ENCODE results near the gene SLCO2A1.

The SLCO2A1 gene

DNA sequence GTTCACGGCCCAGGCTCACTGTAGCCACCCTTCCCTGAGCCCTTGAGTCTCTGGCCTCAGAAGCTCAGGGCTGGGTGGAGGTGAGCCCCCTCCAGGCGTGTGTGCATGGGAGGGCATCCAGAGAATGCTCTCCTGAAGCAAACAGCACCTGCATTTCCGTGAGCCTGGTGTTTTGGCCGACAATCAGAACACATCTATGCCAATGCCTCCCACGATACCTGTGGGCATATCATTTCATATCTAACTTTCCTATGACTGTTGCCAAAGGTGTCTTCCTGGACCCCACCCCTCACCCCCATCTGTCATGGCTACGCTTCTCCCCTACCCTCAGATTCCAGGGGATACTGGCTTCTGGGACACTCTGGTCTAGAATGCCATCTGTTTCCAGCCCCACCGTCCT is 80.7 kb downstream of the SLCO2A1 start:
- DNase-seq (ENCODE audit: low spot score) = no peak

DNA sequence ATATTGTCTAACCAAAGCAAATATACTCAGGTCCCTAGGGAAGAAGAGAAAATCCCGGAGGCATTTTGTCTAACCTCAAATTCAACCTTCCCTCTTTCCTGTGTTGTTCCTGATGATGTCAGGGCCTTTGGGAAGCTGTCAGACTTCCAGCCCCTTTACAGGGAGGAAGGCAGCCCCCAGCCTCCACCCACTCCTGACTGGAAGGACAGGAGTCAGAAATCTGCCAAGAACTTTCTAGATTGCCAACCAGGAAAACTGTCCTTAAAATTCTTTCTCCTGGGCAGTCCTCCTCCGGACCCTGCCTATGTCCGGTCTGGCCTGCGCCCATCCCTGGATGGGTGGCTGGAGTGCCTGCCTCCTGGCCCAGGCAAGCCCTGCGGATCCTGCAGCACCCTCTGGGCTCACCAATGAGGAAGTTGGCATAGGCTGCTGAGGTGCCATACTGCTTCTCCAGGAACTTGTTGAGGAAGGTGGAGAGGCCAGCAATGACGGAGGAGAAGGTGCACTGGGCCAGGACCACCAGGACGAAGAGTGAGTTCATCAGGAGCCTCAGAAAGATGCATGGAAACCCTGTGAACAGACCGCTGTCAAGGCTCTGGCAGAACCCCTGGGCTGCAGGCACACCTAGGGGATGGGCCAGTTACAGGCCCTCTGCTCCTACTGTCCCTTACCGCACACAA is 81.5 kb downstream of the SLCO2A1 start:
- no peak for DNase-seq (ENCODE audit: low spot score)

DNA sequence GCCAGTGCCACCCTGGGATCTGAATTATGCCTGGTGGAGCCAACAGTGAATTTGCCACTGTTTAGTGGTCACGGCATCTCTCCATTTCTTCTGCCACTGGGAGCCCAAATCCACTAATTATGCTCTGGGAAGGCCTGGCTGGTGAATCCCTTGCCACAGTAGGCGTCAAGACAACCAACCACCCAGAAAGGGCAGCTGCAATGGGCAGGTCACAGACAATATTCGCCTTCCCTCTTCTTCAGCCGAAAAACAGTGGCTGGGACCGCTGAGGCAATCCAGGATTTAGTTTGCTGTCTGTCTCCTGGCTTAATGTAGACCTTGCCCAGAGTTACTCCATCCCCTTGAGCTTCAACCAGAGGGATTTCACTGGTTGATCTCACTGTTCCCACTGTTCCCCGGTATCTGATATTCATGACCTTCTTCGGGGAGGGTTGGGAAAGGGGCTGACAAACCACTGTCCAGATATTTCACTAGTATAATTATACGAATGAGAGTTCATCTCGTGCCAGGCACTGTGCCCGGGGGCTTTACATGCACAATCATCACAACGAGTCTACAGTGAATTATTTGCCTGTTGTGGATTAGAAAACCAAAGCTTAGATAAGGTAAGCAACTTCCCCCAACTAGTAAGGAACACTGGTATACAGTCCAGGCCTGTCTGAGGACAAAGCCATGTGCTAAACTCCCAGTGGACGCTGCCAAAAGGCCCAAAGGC is 84.2 kb downstream of the SLCO2A1 start:
- no peak for DNase-seq (ENCODE audit: low spot score)

DNA sequence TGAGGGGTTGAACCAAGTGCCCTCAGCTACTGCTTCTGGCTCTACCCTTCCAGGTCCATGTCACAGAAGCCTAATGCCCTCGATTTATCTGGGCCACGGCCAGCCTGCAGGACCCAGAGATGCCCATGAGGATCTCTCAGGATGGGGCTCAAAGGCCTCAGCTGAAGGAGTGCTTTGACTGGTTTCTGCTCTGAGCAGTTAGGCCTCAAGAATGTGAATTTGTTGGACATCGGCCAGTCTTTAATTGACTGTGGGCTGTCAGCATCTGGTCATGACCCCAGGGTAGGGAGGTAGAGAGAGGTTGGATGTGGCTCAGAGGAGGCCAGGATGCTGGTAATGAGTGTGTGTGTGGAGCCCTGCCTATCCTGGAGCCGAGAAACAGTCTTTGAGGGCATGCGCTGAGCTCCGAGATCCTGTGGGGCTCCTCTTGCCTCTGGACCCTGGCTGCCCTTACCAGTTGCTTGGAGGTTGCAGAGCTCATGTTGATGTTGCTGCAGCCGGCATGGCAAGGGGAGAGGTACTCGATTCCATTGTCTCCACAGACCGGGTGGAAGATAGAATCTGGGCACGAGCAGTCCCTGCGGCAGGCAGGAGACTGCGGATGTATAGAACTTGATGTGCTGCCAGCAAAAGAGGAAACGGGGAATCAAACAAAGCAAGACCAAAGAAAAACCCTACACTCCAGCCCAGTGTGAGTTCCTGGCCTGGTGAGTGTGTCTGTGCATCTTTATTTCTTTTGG is 84.9 kb downstream of the SLCO2A1 start:
- DNase-seq (ENCODE audit: low spot score) = no peak

DNA sequence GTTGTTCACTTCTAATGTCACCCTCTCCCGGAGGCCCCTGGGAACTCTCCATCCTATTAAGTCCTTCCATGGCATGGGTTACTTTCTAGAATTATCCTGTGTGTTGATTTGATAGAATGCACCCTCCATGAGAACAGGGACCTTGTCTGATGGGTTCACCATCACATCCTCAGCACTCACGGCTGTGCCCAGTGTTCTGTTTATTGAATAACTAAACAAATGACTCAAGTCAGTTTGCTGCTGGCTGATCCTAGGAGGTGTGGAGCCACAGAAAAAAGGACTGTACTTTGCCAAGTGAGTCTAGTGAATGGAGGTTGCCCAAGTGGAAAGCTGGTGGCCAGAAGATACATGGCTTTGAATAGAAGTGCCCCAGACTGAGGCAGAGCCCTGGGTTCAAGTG is 85.5 kb downstream of the SLCO2A1 start:
- DNase-seq (ENCODE audit: low spot score) = no peak

DNA sequence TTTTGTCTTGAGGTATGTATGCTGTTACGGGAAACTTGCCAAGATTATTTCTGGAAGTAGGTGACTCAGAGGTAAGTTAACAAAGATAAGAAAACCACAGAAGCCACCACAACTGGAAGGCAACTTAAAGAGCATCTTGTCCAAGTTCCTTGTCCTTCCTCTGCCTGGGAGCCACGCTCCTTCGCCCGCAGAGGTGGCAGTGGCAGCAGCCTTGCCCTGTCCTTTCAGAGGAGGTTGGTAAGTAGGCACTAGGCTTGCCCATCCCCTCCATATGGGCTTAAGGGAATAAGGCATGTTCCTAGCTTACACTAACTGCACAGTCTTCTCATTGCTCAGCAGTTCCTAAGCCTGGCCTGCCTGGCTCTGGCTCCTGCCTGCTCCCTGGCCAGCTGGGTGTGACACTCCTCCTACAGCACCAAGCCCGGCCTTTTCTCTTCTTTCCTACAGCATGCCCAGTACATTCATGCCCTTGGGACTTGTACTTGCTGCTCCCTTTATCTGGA is 86.0 kb downstream of the SLCO2A1 start:
- DNase-seq (ENCODE audit: low spot score) = no peak

DNA sequence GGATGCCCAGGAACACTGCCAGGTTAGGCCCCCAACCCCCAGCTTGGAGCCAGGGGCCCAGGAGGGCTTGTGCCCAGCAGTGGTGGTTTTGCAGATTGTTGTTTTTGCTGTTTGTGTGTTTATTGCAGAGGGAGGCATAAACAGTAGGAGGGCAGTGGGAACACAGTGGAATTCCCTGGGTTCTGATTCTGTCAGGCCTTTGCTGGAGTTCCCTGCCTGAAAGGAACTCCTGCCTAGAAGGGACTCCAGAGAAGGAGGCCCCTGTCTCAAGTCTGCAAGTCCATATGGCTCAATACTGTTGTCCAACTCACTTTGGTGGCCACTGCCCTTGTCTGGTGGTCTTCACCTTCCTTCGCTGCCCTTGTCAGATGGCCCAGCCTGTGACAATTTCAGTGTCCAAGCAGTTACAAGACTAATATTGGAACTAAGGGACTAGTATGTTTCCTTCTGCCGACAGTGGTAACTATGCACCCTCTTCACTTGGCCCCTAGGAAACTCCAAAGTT is 86.6 kb downstream of the SLCO2A1 start:
- DNase-seq (ENCODE audit: low spot score) = no peak

DNA sequence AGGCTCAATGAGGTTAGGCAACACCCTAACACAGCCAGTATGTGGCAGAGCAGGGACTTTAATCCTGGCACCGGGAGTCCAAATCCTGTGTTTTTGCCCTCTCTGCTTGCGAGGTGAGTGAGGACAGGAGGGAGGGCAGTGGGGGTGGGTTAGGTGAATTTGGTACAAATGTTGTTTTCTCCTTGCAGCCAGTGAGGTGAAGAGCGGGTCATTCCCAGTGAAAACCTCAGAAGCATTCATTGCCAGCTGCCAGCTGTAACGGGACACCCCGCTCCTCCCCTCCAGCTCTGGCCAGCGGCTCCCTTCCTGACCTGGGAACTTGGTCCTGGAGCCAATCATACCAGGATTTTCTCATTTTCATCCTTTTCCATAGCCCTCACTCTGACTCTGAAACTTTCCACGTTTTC is 88.3 kb downstream of the SLCO2A1 start:
- DNase-seq (ENCODE audit: low spot score) = no peak

DNA sequence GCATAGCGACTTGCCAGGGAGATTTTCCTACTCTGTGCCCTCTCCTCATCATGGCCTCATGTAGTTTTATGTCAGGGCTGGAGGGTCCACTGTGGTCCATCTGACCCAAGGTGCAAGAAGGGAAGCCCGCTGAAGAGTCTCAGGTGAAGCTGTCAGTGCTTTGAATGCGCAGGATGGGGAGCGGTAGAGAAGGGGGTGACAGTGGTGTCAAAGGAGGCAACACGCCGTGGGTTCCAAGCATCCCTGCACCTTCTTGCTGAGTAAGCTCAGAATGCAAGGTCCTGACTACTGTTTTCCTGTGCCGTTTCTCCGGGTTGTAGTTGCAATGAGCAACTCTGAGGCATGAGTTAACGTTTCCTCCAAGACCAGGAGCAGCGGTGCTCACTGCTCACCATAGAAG is 89.2 kb downstream of the SLCO2A1 start:
- DNase-seq (ENCODE audit: low spot score) = no peak

DNA sequence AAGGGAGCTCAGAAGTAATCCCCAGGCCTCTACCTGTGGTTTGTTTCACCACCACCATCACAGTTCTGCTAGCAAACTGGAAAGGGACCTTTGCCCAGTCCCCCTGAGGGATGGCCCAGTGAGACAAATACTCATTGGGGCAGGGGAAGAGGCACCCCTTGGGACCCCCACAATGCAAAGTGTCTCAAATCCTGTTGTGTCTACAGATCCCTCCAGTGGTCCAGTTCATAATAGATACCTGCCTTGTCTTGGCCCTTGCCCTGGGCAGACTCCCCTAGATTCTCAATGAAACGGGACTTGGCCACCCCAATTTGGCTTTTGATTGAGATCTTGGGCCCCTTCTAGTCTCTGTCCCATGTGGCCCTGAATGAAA is 90.3 kb downstream of the SLCO2A1 start:
- DNase-seq (ENCODE audit: low spot score) = no peak

DNA sequence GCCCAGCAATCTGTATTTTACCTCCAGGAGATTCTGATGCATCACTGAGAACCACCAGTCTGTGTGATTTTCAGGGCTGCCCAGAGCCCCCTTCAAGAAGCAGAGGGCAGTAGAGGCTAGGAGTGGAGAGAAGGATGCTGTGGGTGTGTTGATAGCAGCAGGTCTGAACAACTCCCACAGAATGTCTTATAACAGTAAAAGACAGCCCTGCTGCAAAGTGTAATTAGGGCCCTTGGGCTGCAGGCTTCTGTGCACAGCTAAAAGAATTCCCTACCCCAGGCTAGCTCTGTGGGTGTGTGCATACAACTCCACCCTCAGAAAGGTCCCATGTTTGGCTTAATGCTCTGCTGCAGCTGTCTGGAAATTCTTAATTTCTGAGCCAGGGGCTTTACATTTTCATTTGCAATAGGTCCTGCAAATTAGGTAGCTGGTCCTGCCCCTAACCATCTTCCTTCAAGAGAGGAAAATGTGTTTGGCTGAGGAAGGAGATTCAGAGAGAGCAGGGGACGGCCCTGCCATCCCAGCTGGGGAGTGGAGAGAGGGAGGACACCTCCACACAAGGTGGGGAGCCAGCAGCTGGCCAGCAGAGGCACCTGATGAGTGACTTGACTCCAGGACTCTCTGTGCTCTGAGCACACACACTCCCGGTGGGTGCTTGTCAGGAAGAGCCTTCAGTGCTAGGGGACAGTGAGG is 90.8 kb downstream of the SLCO2A1 start:
- no peak for DNase-seq (ENCODE audit: low spot score)

DNA sequence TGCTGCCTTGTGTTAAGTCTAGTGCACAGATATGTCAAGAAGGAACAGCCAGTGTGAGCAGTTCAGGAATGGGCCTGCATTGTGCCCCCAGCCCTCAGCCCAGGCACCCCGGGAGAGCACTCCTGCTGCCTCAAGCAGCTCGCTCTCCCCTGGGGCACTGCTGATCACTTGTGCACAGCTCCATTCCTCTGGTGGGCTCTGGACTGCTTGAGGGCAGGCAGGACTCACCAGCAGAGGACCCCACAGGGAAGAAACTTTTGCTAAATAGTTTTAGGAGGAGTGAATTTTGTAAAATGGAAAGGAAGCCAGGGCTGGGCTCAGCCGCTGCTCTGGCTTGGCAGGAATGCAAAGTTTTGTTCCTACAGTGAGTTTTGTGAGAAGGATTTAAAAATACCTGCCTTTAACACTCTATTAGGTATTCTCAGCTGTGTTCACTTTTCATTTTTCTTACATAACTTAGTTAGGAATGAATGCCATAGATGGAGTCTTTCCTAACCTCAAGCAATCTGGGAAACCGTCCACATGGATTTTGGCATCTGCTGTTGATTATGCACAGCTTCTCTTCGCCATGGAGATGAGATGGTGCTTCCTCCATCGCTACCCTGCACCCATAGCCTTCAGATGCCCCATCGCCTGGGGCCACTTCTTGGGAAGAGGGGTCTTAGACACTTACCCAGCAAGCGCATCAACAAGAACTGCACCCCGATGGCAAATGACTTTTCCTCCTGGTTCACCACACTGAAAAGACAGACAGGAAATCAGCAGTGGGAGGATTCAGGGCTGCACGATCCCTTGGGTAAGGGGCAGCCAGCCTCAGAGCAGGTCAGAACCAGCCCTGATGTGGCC is 91.7 kb downstream of the SLCO2A1 start:
- no peak for DNase-seq (ENCODE audit: low spot score)

DNA sequence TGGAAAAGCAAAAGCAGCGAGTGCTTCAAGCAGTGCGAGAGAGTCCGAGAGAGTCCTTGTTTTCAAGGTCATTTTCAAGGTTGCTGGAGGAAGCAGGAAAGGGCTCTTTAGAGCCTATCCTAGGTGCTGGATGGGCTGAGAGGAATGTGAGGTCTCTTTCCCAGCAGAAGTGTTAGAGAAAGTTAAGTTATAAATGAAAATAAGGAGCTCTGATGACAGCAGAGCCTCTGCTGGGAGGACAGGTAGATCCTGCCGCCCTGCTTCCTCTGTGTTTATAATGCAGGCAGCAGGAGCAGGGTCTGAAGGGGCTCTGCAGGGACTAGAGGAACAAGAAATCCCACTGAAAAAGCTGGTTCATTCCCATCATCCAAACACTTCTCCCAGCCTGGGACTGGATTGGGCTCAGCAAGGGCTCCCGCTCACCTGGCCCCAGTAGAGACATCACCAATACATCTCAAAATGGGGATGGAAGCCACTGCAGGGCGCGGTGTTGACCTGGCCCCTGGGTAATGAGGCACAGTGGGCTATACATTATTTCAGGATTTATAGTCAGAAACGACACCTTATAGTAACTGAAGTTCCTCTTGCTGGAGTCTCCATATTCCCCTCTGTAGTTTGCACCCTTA is 92.6 kb downstream of the SLCO2A1 start:
- no peak for DNase-seq (ENCODE audit: low spot score)

DNA sequence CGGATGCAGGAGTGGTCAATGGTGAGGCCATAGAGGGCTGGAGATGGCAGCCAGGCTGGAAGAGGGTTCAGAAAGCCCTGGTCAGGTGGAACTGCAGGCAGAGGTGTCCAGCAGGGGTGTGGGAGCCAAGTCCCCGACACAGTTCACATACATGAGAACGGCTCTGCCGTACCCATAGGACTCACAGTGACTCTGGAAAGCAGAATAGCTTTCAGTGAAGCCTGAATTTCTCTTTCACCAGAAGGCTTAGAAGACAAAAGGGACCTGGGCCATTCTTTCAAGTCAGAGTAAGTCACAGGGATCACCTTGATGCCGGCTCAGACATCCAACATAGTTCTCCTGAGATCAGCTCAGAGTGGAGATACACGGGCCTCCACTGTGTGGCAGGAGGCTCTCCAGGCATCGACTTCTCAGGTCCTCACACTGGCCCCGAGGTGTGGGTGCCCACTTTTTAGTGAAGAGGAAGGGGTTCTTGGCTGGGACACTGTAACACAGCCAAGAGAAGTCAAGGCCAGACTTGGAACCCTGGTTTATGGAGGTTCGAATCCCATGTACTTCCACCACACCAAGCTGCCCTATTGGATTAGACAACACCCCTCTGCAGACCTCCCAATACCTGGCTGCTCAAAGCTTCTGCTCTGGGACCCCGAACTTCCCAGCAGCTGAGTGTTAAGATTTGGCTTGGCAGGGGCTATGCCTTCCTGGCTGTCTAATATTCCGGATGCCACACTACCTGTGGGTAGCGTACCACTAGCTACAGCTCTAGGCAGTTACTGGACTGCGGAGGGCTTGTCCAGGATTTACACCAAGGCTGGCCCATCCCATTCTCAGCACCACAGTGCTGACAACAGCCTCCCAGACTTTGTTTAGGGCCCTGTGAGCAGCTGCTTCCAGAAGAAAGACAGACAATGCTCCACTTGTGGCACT is 93.6 kb downstream of the SLCO2A1 start:
- no peak for DNase-seq (ENCODE audit: low spot score)

DNA sequence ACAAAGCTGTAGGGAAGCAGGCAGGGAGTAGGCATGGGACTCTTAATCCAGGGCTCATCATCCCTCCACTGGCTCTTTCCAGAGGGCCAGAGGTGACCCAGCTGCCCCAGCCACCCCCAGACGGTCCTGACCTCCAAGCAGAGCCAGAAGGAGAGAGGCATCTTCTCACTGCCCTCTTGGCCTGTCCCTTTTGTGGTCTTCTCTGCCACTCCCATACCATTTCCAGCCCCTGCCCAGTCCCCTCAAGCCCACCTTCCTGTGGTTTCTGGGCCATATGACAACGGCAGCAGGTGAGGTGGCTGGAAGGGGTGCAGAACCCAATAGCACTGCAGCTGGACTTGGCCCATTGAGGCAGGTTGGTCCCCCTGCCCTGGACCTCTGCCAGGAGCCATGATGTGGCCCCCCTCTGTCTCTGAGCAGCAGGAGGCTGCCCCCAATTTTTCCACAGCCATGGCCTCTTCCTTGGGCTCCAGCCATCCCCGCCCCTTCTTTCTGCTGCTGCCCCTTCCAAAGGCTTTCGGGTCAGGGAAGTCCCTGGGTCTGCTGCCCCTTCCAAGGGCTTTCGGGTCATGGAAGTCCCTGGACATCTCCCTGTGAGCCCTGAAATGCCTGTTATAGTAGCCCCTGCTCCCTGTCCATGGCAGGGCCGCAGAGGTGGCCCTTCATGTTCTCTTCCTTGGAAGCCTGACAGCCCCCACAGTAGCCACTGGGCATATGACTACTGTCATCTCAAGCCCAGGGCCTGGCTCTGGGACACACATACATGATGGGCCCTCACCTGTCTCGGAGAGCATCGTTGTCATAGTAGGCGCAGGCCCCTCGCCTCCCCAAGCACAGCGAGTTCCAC is 94.5 kb downstream of the SLCO2A1 start:
- no peak for DNase-seq (ENCODE audit: low spot score)

DNA sequence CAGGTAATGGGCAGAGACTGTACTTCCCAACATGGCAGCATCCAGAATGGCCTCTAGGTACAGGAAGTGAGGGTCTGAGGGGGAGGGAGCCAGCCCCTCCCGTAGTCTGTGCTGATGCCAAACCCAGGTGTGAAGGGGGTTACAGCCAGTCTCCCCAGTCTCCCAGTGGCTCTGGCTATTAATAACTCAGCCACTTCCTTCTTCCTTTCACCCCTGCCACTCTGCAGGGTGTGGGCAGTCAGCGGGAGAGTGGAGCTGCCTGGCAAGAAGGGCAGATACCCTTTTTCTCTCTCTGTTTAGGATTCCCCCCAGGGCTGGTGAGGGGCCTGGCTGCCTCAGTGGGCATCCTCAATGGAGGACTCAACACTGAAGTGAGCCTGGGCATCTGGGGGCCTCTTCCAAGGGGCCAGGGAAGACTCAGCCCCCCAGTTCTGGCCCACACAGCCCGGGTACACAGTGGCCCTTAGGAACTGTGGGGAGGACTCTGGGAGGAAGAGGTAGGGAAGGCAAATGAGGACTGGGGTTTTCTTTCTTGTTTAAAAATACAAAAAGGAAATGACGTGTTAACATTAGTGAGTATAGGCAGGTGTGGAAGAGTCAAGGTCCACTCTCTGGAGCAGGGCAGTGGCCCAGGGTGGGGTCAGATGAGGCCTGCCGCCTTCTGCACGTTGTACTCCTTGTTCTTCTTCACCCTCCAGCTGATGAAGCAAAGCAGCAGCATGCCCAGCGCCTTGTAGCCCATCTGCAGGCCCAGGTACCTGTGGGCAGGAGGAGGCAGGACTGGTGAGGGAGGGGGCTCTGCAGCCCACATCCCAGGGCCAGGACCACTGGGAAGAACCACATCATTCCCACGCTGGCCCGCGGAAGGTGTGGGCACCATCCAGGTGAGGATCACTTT is 95.4 kb downstream of the SLCO2A1 start:
- DNase-seq (ENCODE audit: low spot score) = no peak

DNA sequence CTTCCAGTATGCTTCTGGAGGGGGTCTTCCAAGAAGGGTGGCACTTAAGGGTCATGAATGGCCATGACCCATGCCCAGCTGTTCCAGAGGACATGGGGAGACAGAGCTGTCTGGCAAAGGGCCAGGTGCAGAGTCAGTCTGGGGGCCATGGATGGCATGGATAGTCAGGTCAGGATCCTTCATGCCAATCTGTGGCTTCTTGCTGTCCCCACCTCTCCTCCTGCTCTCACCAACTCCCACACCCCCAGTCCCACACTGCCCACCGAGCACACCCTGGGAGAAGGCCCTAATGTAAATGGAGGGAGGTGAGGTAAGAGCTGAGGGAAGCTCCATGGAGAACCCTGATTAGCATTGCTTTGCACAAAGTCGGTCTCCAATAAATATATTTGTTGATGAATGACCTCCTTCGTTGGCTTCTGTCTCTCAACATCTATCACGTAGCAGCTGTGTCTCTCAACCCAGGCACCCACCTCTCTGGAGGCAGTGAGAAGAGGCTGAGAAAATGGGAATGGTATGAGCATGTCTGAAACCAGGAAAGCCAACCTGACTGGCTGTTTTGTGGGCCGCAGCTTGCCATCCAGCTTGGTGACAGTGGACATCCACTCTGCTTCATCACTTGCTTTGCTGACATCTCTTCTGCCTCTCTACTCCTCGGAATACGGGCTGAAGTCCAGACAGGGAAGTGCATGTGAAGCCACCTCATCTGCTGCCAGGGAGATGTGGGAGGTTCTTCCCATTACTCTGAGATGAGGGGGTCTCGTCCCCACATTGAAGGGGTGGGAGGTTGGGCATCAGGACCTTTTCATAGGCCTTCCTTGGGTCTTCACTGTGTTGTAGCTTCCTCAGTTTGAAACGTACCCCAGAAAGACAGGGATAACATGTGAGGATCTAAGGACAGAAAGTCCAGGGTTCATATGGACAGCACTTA is 96.4 kb downstream of the SLCO2A1 start:
- DNase-seq (ENCODE audit: low spot score) = no peak

Data from putamen (tissue), 1 donor.